HG02623 (cell line): ENCODE results near the gene FOXL2NB.

Experiments used
- ATAC-seq: cut with Tn5 transposase; IDR thresholded peaks from one replicate; pipeline ENCODE4 v1.9.1; 2021; ENCODE audit warnings: moderate library complexity; ENCODE audit not compliant: unreplicated experiment

The FOXL2NB gene

DNA sequence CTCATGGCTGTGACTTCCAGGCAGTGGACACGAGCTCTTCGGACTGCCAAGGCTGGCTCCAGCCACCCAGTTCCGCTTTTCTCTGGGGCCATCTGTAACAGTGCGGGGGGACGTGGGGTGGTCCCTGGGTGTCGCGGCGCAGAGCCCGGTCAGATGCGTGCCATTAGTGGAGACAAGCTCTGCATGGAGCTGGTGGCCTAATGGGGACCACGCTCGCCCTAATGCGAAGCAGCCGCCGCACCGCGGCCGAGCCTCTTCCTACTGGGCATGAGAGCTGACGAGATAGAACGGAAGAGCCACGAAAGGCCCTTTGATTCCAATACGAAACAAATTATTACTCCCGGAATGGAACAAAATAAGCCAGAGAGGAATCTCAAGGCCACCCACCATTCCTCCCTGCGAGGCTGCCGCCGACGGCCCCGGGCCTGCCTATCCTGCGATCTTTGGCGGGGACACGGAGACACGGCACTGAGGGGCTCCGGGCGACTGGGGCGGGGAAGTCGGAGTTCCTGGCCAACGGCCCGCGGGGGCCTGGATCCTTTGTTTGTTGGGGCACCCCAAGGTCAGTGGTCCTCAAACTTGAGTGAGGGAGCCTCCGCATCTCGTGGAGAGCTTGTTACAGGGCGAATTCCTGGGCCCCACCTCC is 18.2 kb upstream of the FOXL2NB start:
- no peak for ATAC-seq

- no peak for ATAC-seq
These were observed 13.8 kb upstream of the FOXL2NB start for GRCh38 chr3:138933068-138933668.

DNA sequence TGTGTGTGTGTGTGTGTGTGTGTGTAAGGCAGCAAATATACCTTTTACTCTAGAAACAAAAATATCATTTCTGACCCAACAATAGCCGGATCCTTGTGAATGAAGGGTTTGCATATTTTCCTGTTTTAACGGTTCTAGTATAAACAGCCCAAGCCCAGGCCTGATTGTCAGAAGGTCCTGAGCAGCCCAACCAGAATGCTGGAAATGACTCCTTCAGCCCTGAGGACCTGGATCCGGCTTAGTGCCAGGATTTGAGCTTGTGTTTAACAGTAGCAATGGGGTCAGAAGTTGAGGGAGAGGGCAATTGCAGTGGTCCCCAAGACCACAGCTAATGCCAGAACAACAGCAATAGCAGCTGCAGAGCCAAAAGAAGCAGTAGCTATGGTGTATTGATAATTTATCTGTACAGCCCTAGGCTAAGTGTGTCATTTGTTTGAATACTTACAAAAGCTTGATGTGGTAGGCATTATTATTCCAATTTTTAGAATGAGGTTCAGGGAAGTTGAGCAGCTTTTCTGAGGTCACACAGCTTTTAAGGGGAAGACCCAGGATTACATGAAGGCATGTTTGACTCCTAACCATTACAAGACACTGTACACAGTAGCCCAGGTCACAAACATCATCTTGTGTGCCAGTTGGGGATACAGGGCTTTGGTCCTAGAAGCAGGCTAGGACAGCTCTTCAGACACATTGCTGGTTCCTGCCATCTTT is 12.9 kb upstream of the FOXL2NB start:
- no peak for ATAC-seq

- ATAC-seq, result no peak
These were observed 11.5 kb upstream of the FOXL2NB start for GRCh38 chr3:138935505-138935862.

DNA sequence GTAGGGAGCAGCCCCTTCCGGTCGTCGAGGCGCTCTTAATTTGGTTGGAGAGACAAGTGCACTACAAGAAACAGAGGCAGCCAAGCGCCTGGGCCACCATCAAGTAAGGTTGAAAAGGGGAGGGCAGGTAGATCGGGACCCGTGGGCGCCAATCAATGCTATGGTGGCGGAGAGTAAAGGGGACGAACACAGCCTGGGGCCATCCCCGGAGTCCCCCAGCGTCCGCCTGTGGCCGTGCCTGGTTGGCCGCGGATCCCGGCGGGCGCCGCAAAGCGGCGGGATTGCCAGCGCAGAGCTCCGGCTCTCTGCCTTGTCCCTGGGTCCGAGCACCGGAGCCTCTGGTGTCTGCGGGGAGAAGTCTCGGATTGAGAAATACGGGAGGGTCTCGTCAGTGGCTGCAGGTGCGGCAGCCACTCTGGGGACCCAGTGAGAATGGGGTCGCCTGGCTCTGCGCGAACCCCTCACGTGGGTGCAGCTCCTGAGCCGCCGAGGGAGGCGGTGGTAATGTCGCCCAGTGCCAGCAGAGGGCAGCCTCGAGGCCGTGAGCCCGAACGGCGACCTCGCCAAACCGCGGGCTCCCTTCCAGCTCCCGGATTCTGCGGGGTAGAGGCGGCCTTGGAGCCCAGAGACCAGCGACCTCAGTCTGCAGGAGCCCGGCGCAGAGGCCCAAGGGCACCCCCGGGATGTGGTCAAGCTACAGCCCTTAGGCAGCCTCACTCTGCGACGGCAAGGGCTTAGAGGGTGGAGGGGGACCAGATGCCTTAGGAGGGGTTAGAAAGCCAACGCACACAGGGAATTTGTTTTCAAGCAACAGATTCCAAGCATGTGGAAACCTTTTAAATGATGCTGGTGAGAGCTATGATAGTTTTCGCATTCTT is 10.9 kb upstream of the FOXL2NB start:
- peak; percentile 55 for ATAC-seq

GRCh38 chr3:138936741-138937689 is 10.0 kb upstream of the FOXL2NB start:
- no peak for ATAC-seq

GRCh38 chr3:138937690-138938055 is 9.3 kb upstream of the FOXL2NB start:
- no peak for ATAC-seq

DNA sequence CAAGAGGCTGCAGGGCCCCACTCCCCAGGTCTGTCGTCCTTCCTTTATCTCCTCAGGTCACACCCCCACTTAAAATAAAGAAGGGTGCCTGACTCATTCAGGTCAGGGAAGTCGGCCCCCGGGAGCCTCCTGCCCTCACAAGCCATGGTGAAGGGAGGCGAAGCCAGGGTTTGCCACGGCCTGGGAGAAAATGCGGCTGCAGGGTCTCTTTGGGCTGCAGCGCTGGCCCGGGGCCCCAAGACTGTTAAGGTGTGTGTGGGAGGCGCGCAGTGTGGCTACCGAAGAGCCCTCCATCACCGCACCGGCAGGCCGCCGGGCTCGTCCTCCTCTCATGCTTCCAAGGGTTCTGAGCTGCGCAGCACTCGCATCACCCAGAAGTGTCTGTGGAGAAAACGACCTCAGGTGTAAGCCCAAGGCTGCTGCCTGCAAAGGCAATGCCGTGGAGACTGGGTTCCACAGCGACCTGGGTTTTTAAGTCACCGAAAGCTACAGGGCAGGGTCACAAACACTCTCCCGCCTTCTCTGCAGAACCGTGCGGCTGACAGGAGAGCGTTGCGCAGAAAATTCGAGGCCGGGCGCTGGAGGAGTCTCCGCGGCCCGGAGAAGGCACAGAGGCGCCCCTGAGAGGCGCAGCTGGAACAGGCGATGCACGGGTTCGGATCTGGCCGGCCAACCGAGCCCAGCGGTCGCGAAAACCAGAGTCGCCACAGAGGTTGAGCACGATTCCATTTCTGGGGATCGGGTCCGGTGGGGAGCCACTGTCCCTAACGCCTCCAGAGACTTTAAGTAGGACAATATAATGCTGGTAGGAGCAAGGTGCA is 8.8 kb upstream of the FOXL2NB start:
- ATAC-seq, result no peak

DNA sequence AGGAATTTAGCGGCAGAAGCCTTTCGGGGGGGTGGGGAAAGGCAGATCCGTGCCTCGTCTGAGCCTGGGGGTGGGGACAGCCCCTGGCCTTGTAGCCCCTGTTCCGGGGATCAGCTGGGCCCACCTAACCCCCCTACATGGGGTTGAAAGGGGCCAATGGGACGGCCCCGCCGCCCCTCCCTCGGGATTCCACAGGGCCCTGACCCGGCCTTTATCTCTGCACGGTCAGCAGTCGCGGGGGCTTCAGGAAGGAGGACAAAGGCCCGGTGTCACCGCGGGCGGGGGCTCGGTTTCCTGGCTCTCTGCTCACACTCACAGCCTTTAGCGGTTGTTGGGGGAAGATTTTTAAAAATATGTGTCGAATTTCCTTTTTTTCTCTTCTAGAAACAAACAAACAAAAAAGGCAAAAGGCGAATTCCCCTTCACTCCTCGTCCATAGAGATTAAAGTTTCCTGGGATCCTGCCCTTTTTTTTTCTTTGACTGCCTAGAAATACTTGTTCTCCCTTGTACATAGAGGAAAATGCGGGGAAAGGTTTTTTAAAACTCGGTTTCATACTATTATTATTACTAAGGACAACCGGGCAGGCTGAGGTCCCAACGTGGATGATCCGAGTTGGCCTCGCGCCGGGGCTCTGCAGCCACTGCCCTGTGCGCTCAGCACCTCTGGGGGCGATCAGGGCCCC is 8.0 kb upstream of the FOXL2NB start:
- no peak for ATAC-seq

- no peak for ATAC-seq
These were observed 7.3 kb upstream of the FOXL2NB start for GRCh38 chr3:138939561-138940241.

DNA sequence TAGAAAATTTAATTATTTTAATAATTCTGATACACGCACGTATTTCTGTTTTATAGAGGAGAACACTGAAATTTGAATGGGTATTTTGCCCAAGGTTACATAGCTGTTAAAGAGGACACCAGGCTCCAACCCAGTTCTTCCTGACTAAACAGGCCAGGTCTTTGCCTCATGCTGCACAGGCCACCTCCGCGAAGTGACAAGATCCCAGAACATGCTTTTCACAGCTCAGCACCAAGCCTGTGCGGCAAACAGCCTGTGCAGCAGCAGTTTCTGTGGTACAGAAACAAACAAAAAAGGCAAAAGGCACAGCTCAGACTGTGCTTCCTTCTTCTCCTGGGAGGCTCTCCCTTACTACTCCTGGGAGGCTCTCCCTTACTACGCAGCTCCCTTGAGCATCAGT is 6.6 kb upstream of the FOXL2NB start:
- no peak for ATAC-seq

DNA sequence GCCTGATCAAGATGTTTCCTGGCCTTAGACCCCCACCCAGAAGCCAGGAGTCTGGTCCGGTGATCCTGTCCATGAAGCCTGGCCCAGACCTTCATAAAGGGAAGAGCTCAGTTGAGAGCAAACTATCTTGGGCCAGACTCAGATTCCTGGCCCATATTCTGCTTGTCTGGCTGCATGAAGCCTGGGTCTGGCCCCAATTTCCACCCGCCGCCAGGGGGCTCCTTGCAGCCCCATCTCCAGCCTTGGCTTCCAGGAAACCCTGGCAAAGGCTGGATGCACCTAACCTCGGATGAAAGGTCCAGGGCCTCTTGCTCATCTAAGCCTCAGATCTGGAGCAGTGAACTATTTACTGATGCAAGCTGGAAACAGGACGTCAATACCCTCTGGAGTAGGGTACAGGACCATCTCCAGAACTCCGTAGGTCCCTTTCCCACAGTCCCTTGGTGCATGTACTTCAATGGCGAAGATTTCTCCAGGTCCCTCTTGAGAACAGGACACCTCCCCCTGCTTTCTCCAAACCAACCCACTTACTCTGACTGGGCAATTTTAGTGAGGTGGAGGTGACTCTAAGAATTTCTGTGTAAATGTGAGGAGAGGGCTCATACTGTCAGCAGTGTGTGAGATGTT is 5.6 kb upstream of the FOXL2NB start:
- ATAC-seq, result no peak

DNA sequence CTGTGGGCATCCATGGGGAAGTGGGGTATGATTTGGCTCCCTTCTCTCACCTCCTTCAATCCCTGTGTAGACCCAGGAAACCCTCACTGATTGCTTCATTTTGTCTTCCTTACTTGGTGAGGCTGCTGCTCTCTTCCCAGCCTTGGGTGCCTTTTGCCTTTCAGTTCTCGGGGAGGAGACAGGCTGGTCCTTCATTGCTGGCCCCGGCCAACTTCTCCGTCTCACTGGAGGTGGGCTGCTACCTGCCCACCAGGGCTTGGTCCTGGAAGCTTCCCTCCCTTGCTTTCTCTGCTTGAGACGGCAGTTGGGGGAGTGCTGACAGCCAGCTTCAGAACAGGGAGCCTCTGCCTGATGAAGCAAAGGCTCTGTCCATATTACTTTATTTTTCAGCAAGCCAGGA is 4.7 kb upstream of the FOXL2NB start:
- ATAC-seq, result no peak

- ATAC-seq, result no peak
These were observed 4.0 kb upstream of the FOXL2NB start for GRCh38 chr3:138942861-138943623.

DNA sequence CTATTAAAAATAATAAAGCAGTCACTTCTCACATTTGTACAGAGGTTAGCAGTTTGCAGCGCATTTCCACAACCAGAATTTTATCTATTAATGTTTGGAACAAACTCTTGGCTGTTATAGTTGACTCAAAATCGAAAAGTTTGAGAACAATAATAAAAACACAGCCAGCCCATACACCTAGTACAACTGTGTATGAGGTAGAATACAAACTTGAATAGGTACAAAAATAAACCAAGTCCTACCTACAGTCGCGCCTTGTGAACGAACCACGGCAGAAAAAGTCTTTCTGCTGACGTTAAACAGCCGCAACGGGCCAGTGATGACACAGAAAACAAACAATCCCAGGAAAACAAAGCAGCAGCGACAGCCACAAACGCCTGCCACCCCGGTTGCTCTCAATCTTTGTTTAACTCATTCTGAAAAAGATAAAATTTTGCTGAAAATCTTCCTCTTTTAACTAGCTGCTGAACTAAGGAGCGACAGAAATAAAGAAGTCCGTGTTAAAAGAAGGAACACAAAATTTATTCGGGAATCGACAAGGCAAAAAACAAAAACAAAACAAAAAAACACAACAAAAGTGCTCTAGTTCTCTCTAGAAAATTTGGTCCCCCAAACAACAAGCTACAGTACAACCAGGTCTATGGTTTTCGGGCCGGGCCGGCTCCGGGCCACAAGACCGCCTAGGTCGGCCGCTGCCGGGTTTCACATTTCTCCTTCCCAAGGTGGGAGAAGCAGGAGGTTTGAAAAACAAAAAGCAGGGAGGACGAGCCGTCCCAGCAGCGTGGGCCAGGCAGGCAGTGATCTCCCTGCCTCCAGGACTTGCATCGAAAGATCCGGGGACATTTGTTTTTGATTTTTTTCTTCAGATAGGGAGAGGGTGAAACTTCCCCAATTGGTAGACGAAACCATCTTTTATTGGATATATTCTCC is 3.0 kb upstream of the FOXL2NB start:
- ATAC-seq, result no peak

DNA sequence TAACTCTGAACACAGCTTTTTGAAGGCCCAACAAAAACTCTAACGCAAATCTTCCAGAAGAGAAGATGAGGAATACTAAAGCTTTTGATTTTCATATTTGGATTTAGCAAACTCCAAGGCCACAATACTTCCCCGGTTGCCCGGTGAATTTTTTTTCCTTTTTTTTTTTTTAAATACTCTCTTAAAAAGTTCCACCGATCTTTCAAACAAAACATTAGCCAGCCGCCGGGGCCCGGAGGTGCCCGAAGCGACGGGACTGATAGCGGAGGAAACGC is 2.4 kb upstream of the FOXL2NB start:
- ATAC-seq, result no peak
